ENCODE data around the gene ATXN1. TPM values are rescaled to one million over a fixed set of nuclear protein-coding genes. Genes with fewer than 3 reads are reported as not detected.

Gene ATXN1
- total and polyA plus RNA-seq, 7 experiments from 2014 or later = 1.5 to 82.7 (median 42.4) TPM

DNA sequence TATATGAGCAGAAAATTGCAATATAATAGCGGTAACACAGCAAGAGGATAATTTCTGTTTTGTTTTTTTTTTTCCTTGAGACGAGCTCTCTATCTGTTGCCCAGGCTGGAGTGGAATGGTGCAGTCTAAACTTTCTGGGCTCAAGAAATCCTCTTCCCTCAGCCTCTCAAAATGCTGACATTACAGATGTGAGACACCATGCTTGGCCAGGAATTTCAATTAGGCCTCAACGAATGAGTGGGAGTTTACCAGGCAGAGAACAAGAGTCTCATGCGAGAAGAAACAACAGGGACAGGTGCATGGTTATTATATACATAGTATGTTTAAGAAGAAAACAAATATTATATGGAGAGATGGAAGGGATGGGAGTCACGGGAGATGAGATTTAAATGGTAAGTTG is 111.4 kb downstream of the ATXN1 start:
- H3K36me3 ChIP-seq (ENCODE audit: control insufficient read depth in 2 of 3, insufficient read depth in 3 of 3, low read length in 3 of 3) = no peaks in the 10 kb centered on the region
- POLR2A ChIA-PET = interaction anchor here (0.6 kb wide), 1 partner anchor 547 kb away, joined by 3 read pairs; no protein-coding TSS in a partner anchor
- CTCF ChIA-PET = interaction anchor here (0.8 kb wide), 1 partner anchor 318 kb away, joined by 3 read pairs; no protein-coding TSS in a partner anchor
- no peaks in the 10 kb centered on the region for H3K27me3 ChIP-seq (ENCODE audit: control insufficient read depth in 2 of 2, insufficient read depth in 2 of 2, low read length in 2 of 2)
- intact Hi-C loops (cut with micrococcal nuclease) = loop anchor here in 1 of 2 donors (5.0 to 10.0 kb wide), 4 partner anchors 37 to 228 kb away; no protein-coding TSS in a partner anchor
- Mint-ChIP-seq H3K9me3 (no peaks in the 10 kb centered on the region), H3K4me1 (peaks cover 19 to 54% (median 24%) of the 10 kb centered on the region in 7 donors), H3K27ac (no peak overlapping the region), H3K36me3 (peaks cover 0 to 34% (median 10%) of the 10 kb centered on the region in 5 donors), H3K27me3 (no peaks in the 10 kb centered on the region), H3K4me3 (no peak overlapping the region)
- no peaks in the 10 kb centered on the region for H3K9me3 ChIP-seq (ENCODE audit: control insufficient read depth in 2 of 3, low read length in 3 of 3)
- H3K4me3 ChIP-seq (ENCODE audit: low read length) = no peak overlapping the region
- no peak overlapping the region for H3K27ac ChIP-seq (ENCODE audit: low read depth, low read length)
- no peak for ATAC-seq
- peaks cover 11 to 42% of the 10 kb centered on the region in 2 donors for H3K4me1 ChIP-seq (ENCODE audit: control insufficient read depth in 2 of 2, insufficient read depth in 2 of 2, low read length in 2 of 2)
- no peak for DNase-seq

DNA sequence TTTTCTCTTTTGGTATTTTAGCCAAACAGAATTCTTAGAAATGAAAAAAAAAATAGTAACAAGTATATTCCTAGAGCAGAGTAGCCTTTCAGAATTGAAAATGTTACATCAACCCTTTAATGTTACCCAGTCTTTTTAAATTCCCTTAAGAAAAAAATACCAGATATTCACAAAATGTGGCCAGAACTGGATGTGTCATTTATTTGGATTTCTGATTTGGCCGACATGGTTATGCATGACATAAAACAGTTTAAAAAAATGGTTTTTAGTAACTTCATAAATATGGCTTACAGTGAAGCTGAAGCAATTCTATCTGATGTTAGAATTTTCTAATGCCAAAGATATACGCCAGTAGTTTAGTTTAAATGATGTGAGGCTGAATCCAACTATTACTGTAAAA is 112.0 kb downstream of the ATXN1 start:
- Mint-ChIP-seq H3K36me3 (peaks cover 0 to 34% (median 5%) of the 10 kb centered on the region in 5 donors), H3K4me1 (peaks cover 14 to 48% (median 24%) of the 10 kb centered on the region in 7 donors), H3K4me3 (no peak overlapping the region), H3K9me3 (no peaks in the 10 kb centered on the region), H3K27ac (no peak overlapping the region), H3K27me3 (no peaks in the 10 kb centered on the region)
- ChIA-PET CTCF (interaction anchor here (0.8 kb wide), 1 partner anchor 317 kb away, joined by 3 read pairs; no protein-coding TSS in a partner anchor), POLR2A (no interaction called here)
- Histone ChIP-seq H3K9me3 (ENCODE audit: control insufficient read depth in 2 of 3, low read length in 3 of 3) (no peaks in the 10 kb centered on the region), H3K36me3 (ENCODE audit: control insufficient read depth in 2 of 3, insufficient read depth in 3 of 3, low read length in 3 of 3) (no peaks in the 10 kb centered on the region), H3K4me1 (ENCODE audit: control insufficient read depth in 2 of 2, insufficient read depth in 2 of 2, low read length in 2 of 2) (peaks cover 11 to 36% of the 10 kb centered on the region in 2 donors), H3K4me3 (ENCODE audit: low read length) (no peak overlapping the region), H3K27ac (ENCODE audit: low read depth, low read length) (no peak overlapping the region), H3K27me3 (ENCODE audit: control insufficient read depth in 2 of 2, insufficient read depth in 2 of 2, low read length in 2 of 2) (no peaks in the 10 kb centered on the region)
- DNase-seq = no peak
- ATAC-seq = no peak
- intact Hi-C loops (cut with micrococcal nuclease) = no loop called here

DNA sequence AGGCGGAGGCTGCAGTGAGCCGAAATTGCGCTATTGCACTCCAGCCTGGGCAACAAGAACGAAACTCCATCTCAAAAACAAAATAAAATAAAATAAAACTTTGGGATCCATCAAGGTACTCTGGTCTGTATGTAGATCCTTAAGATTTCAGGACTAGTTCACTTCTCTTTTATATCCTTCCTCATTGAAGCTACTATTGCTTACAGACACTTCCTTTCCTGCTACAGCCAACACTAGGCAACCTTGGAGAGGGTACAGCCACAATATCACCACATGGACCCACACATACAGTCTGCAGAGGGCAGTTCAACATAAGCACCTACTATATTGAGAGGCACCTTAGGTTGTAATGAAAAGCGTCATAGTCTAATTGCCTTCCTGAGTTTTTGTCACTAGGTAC is 113.3 kb downstream of the ATXN1 start:
- CTCF ChIA-PET = no interaction called here
- H3K9me3 ChIP-seq (ENCODE audit: control insufficient read depth in 2 of 3, low read length in 3 of 3) = no peaks in the 10 kb centered on the region
- H3K4me3 ChIP-seq (ENCODE audit: low read length) = no peak overlapping the region
- H3K9me3 Mint-ChIP-seq = no peaks in the 10 kb centered on the region
- H3K36me3 Mint-ChIP-seq = peaks cover 0 to 33% (median 10%) of the 10 kb centered on the region in 5 donors
- ATAC-seq (no peak), DNase-seq (no peak)
- H3K27ac Mint-ChIP-seq = no peak overlapping the region
- H3K27ac ChIP-seq (ENCODE audit: low read depth, low read length) = no peak overlapping the region
- POLR2A ChIA-PET = no interaction called here
- H3K36me3 ChIP-seq (ENCODE audit: control insufficient read depth in 2 of 3, insufficient read depth in 3 of 3, low read length in 3 of 3) = no peaks in the 10 kb centered on the region
- intact Hi-C loops (cut with micrococcal nuclease) = no loop called here
- peaks cover 14 to 36% (median 20%) of the 10 kb centered on the region in 7 donors for H3K4me1 Mint-ChIP-seq
- H3K4me1 ChIP-seq (ENCODE audit: control insufficient read depth in 2 of 2, insufficient read depth in 2 of 2, low read length in 2 of 2) = peaks cover 11 to 24% of the 10 kb centered on the region in 2 donors
- H3K4me3 Mint-ChIP-seq = no peak overlapping the region
- no peaks in the 10 kb centered on the region for H3K27me3 Mint-ChIP-seq
- H3K27me3 ChIP-seq (ENCODE audit: control insufficient read depth in 2 of 2, insufficient read depth in 2 of 2, low read length in 2 of 2) = no peaks in the 10 kb centered on the region

DNA sequence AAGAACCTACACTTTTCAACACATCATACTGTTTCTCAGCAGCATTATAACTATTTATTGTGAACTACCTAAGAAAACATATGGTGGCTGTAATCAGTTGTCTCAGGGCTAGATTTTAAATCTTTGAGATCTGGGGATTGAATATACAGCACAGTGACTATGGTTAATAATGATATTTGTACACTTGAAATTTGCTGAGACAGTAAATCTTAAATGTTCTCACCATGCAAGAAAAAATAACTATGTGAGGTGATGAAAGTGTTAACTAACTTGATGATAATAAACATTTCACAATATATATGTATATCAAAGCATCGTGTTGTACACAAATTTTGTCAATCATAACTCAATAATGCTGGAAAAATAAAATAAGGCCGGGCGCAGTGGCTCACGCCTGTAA is 113.8 kb downstream of the ATXN1 start:
- Histone ChIP-seq H3K4me1 (ENCODE audit: control insufficient read depth in 2 of 2, insufficient read depth in 2 of 2, low read length in 2 of 2) (peaks cover 8 to 18% of the 10 kb centered on the region in 2 donors), H3K4me3 (ENCODE audit: low read length) (no peak overlapping the region), H3K36me3 (ENCODE audit: control insufficient read depth in 2 of 3, insufficient read depth in 3 of 3, low read length in 3 of 3) (no peaks in the 10 kb centered on the region), H3K27ac (ENCODE audit: low read depth, low read length) (no peak overlapping the region), H3K9me3 (ENCODE audit: control insufficient read depth in 2 of 3, low read length in 3 of 3) (no peaks in the 10 kb centered on the region), H3K27me3 (ENCODE audit: control insufficient read depth in 2 of 2, insufficient read depth in 2 of 2, low read length in 2 of 2) (no peaks in the 10 kb centered on the region)
- Mint-ChIP-seq H3K4me1 (peaks cover 11 to 30% (median 14%) of the 10 kb centered on the region in 7 donors), H3K4me3 (no peak overlapping the region), H3K27ac (no peak overlapping the region), H3K27me3 (no peaks in the 10 kb centered on the region), H3K9me3 (no peaks in the 10 kb centered on the region), H3K36me3 (peaks cover 0 to 34% (median 11%) of the 10 kb centered on the region in 5 donors)
- ATAC-seq (no peak), DNase-seq (no peak)
- CTCF ChIA-PET = no interaction called here
- POLR2A ChIA-PET = no interaction called here
- intact Hi-C loops (cut with micrococcal nuclease) = no loop called here

DNA sequence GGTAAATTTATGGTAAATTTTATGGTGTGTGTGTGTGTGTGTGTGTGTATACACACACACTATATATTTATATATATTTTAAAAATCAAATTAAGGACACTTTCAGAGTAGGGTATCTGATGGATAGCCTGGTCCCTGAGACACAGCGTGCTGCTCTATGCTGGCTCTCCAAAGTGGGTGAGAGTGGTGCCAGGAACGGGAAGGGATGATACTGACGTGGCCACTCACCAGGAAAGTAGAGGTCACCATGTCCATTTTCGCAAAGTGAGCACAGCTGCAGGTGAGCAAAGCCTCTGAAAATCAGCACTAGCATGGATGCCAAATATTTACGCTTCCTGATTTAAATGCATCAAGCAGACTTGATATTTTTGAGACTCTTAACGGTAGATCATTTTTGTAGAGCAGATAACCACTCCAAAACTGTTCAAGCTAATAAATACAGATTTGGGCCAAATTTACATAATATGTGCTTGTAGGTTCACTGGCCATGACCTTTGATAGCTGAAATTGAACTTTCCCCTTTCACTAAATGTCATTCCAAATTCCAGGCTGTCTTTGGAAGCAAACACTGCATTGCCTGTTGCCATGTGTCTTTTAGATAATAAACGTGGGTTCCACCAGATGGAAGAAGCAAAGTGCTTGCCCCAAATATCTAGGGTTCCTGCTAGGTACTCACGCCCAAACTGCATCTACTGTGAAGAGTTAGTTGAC is 116.6 kb downstream of the ATXN1 start:
- Histone ChIP-seq H3K27me3 (ENCODE audit: control insufficient read depth in 2 of 2, insufficient read depth in 2 of 2, low read length in 2 of 2) (no peaks in the 10 kb centered on the region), H3K9me3 (ENCODE audit: control insufficient read depth in 2 of 3, low read length in 3 of 3) (no peaks in the 10 kb centered on the region), H3K4me1 (ENCODE audit: control insufficient read depth in 2 of 2, insufficient read depth in 2 of 2, low read length in 2 of 2) (no peaks in the 10 kb centered on the region), H3K36me3 (ENCODE audit: control insufficient read depth in 2 of 3, insufficient read depth in 3 of 3, low read length in 3 of 3) (no peaks in the 10 kb centered on the region), H3K4me3 (ENCODE audit: low read length) (no peak overlapping the region), H3K27ac (ENCODE audit: low read depth, low read length) (no peak overlapping the region)
- Mint-ChIP-seq H3K36me3 (peaks cover 5 to 41% (median 27%) of the 10 kb centered on the region in 5 donors), H3K4me3 (no peak overlapping the region), H3K4me1 (peaks cover 0 to 22% (median 0%) of the 10 kb centered on the region in 7 donors), H3K9me3 (no peaks in the 10 kb centered on the region), H3K27me3 (no peaks in the 10 kb centered on the region), H3K27ac (no peak overlapping the region)
- CTCF ChIA-PET = no interaction called here
- POLR2A ChIA-PET = no interaction called here
- ATAC-seq (no peak), DNase-seq (no peak)
- intact Hi-C loops (cut with micrococcal nuclease) = no loop called here

DNA sequence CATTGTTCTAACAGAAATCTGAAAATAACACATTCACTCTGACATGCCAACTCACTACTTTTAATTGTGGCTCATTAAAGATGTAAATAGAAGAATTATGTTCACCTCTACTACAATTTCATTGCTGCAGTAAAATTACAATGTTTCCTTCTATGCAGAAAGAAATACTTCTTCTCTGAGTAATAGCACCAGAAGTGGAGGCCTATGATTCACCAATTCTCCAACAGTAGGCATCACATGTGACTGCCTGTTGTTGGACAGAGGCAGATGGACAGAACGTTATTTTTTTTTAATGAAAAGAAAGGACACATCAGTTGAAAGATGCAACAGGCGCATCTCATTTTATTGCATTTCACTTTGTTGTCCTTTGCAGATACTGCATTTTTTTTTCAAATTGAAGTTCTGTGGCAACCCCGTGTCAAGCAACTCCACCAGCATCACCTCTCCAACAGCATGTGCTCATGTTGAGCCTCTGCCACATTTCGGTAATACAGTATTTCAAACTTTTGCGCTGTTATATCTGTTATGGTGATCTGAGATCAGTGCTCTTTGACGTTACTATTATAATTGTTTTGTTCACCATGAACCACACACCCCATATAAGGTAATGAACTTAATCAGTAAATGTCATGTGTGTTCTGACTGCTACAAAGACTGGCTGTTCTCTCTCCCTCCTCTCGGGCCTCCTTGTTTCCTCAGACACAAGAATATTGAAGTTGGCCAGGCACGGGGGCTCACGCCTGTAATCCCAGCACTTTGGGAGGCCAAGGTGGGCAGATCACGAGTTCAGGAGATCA is 121.4 kb downstream of the ATXN1 start:
- Histone ChIP-seq H3K27me3 (ENCODE audit: control insufficient read depth in 2 of 2, insufficient read depth in 2 of 2, low read length in 2 of 2) (no peaks in the 10 kb centered on the region), H3K4me1 (ENCODE audit: control insufficient read depth in 2 of 2, insufficient read depth in 2 of 2, low read length in 2 of 2) (no peaks in the 10 kb centered on the region), H3K4me3 (ENCODE audit: low read length) (no peak overlapping the region), H3K27ac (ENCODE audit: low read depth, low read length) (no peak overlapping the region), H3K36me3 (ENCODE audit: control insufficient read depth in 2 of 3, insufficient read depth in 3 of 3, low read length in 3 of 3) (no peaks in the 10 kb centered on the region), H3K9me3 (ENCODE audit: control insufficient read depth in 2 of 3, low read length in 3 of 3) (no peaks in the 10 kb centered on the region)
- intact Hi-C loops (cut with micrococcal nuclease) = no loop called here
- no peak overlapping the region for H3K27ac Mint-ChIP-seq
- ATAC-seq (no peak), DNase-seq (no peak)
- H3K27me3 Mint-ChIP-seq = no peaks in the 10 kb centered on the region
- H3K9me3 Mint-ChIP-seq = peaks cover 0 to 2% (median 0%) of the 10 kb centered on the region in 11 donors
- peaks cover 0 to 31% (median 1%) of the 10 kb centered on the region in 7 donors for H3K4me1 Mint-ChIP-seq
- POLR2A ChIA-PET = no interaction called here
- no peak overlapping the region for H3K4me3 Mint-ChIP-seq
- H3K36me3 Mint-ChIP-seq = peaks cover 5 to 58% (median 47%) of the 10 kb centered on the region in 5 donors
- CTCF ChIA-PET = no interaction called here
